Measurements from ENCODE around the gene PRDM4.

Gene PRDM4

GRCh38 chr12:107760809-107761501, at the start of gene PRDM4:
Gene PRDM4, minus strand, starts transcription at chr12:107761137. Its CDS starts 622 bp downstream, at chr12:107760515.
- DNase-seq = peak; percentile 86 to 89

GRCh38 chr12:107807471-107808150, 46.7 kb upstream of the PRDM4 start:
- DNase-seq = no peak

- no peak for DNase-seq
Observed at GRCh38 chr12:107805488-107806180, 44.7 kb upstream of the PRDM4 start.

GRCh38 chr12:107803092-107803491, 42.2 kb upstream of the PRDM4 start:
- no peak for DNase-seq

GRCh38 chr12:107801150-107801549, 40.2 kb upstream of the PRDM4 start:
- DNase-seq = no peak

- DNase-seq = no peak
Observed at GRCh38 chr12:107798580-107798979, 37.6 kb upstream of the PRDM4 start.

DNA sequence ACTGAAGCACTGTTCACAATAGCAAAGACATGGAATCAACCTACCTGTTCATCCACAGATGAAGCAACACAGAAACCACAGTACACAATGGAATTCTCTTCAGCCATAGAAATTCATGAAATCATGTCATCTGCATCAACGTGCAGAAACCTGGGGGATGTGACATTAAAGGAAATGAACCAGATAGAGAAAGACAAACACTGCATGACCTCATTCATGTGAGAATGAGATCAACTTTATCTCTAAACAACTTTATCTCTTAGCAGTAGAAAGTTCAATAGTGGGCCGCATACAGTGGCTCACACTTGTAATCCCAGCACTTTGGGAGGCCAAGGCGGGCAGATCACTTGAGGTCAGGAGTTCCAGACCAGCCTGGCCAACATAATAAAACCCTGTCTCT, 33.5 kb upstream of the PRDM4 start:
- no peak for DNase-seq

- no peak for DNase-seq
Observed at GRCh38 chr12:107791465-107792089, 30.6 kb upstream of the PRDM4 start.

DNA sequence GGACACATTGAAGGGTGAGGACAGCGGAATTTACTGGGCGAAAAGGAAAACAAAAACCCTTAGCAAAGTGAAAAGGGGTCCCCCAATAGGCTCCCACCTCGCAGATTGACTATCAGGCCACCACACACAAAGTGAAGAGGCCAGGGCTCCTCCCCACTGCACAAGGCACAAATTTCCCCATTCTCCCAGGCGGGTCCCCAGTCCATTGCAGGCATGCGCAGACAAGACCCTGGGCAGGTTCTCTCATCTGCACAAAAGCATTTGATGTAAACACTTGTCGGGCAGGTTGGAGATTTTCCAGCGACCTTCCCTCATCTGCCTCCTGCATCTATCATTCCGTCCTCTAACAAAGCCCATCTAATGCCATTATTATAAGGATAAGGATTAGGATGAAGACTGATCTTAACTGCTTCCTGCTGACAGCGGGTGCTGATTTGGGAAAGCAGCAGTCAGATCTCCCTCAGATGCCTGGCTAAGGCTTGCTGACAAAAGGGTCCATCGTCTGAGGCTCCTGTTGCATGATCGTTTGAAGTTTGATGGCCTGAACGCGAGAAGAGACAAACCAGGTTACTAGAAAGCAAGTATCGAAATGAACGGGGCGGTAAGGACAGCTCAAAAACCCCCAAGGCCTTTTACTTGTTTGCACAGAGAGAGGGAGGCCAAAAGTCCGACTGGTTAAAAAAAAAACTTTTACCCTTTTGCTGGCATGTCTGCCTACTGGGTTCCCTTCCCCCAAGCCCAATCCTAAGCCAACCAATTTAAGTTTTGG, 27.9 kb upstream of the PRDM4 start:
- no peak for DNase-seq

GRCh38 chr12:107788281-107788680, 27.3 kb upstream of the PRDM4 start:
- DNase-seq = no peak

DNA sequence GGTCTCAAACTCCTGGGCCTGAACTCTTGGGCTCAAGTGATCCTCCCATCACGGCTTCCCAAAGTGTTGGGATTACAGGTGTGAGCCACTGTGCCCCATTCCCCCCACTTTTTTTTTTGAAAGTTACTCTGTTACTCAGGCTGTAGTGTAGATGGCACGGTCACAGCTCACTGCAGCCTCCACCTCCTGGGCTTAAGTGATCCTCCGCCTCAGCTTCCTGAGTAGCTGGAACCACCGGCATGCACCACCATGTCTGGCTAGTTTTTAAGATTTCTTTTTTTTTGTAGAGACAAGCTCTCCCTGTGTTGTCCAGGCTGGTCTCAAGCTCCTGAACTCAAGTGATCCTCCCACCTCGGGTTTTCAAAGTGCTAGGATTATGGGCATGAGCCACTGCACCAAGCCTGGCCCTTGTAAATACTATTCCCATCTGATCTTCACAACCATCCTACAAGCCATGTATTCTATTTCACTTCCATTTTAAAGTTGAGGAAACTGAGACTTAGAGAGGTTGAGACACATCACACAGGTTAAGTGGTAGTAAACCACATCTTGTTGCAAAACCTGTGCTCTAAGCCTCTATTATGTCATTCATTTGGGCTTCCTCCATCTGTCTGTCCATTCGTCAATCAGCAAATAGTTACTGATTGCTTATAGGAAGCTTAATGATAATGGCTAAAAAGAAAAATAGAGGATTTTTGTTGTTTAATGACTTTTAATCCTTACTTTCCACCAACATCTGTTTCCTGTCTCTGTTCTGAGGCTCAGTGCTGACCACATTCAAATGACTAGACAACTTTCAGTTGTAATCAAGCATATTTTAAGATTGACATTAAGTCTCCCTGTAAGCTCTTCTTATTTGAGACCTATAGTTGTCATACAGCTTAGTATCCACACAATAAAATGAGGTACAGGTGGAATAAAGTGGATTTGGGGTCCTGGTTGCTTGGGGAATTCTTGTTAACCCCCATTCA, 22.8 kb upstream of the PRDM4 start:
- DNase-seq = no peak

GRCh38 chr12:107782067-107782466, 21.1 kb upstream of the PRDM4 start:
- DNase-seq = no peak

GRCh38 chr12:107780298-107780697, 19.4 kb upstream of the PRDM4 start:
- DNase-seq = no peak

GRCh38 chr12:107779077-107779831, 18.3 kb upstream of the PRDM4 start:
- no peak for DNase-seq

DNA sequence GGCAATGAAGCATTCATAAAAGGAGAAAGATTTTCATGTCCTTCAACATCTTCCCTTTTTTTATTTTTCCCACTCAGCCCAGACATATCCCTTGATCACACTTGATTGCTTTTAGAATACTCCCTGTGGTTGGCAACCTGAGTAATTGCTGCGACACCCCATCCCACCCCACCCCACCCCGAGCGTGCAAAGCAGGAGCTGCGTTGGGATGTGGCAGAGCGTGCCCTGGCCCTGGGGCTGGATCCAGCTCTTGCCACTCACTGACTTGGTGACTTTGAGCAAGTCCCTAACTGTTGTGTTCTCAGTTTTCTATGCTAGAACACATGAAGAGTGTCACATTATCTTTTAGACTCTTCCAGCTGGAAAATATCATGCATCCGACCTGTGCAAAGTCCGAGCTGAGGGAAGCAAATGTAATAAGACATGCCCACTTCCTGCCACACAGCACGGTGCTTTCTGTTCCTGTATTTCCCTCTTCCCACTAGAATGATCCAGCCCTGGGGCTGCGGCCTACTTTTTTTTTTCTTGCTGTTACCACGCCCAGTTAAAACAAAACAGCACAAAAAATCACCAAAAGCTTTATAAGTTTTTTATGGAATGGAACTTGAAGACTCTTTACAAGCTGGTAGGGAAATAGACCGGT, 17.6 kb upstream of the PRDM4 start:
- no peak for DNase-seq

DNA sequence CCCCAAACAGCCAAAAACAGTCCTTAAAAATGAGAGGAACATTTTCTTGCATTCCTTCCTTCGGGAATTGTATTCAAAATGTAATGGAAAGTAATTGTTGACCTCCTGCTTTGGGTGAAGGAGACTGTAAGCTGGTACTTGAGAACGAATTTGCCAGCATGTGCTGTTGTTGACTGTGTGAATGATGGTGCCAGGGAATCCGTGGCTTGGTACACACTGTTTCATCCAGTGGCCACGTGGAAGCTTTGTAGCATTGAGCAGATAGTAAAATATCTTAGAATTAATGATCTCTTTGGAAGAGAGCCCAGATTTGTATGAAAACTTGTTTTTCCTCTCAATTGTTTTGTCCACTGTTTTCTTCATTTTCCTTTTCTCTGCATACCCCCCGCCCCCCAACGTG, 15.2 kb upstream of the PRDM4 start:
- DNase-seq = no peak

DNA sequence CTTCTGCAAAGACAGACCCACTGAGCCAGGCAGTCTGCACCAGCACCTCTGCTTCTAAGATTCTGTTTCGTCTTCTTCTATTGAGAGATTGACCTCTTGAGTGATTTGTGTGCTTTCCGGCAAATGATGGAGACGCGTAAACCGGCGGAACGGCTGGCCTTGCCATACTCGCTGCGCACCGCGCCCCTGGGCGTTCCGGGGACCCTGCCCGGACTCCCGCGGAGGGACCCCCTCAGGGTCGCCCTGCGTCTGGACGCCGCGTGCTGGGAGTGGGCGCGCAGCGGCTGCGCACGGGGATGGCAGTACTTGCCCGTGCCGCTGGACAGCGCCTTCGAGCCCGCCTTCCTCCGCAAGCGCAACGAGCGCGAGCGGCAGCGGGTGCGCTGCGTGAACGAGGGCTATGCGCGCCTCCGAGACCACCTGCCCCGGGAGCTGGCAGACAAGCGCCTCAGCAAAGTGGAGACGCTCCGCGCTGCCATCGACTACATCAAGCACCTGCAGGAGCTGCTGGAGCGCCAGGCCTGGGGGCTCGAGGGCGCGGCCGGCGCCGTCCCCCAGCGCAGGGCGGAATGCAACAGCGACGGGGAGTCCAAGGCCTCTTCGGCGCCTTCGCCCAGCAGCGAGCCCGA, 14.3 kb upstream of the PRDM4 start:
- DNase-seq = no peak

DNA sequence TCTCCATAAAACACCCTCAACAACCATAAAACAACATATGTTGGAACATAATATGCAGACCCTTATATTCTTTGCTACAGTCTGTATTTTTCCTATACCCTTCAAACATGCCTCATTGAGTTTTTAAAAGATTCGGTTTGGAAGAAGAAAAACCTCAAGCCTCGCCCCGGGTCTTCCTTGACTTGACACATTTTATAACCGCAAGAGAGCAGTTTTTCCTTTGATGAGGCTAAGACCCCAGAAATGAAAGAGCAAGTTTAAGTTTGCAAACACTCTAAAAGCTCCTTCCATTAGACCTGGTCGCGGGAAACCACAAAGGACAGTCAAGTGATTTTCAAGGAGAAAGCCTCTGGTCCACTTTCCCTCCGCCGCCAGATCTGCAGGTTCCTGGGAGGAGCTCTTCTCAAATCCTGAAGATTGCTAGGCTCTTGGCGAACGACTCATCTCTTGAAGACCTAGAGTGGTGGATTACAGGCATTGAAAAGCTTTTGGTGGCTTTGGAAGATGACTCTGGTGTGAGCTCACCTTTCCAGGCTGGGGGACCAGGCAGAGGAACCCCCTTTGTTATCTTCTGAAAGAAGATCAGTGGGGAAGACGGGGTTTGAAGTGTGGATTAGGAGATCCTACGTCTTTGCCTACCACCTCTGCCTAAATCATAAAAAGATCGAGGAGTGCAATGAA, 13.6 kb upstream of the PRDM4 start, which contains the start of gene ASCL4:
Gene ASCL4, plus strand, starts transcription at position 356 of the 681 bp plus-strand sequence. CDS start 515 bp downstream, outside the sequence.
- DNase-seq = no peak

GRCh38 chr12:107767466-107767865, 6.5 kb upstream of the PRDM4 start:
- DNase-seq = no peak

Measured in stimulated activated CD4-positive, alpha-beta T cell treated with anti-CD3 and anti-CD28 coated beads, Interleukin-4, amount 100 ng/mL, for 4 hours (primary cell).